Measurements from ENCODE around the gene SMIM36.

GRCh38 chr17:55478971-55479370 is 32.3 kb downstream of the SMIM36 start:
- no peak for TF ChIP-seq POLR2A (IDR thresholded peaks at IDR 0.05; ENCODE audit: low read length)
- no peak for TF ChIP-seq GATA1 (IDR thresholded peaks at IDR 0.05; ENCODE audit: low read depth, low read length)

Data from erythroblast (primary cell).